Gastrocnemius medialis (tissue), 4 donors: ENCODE data around the gene ADGRG1. TPM values are rescaled to one million over a fixed set of nuclear protein-coding genes. Genes with fewer than 3 reads are reported as not detected.
A peak's percentile ranks its signal among the peaks of the same experiment; 100 is the strongest.

Experiments
- ATAC-seq, 2 donors: fragments of 150-250 bp; one replicate each; pipeline ENCODE4 v1.9.1; 2016
- DNase-seq, 2 donors: peaks; one replicate each; pipeline ENCODE4 v3.0.0-alpha.2; 2019
- H3K27ac ChIP-seq, 4 donors: fragments of 200-600 bp; sonication (generic); 1 replicate in 1 of 4; 2 replicates in 3 of 4; pipeline ENCODE4 v1.5.1; 2016 to 2018; ENCODE audit warnings: mild to moderate bottlenecking in 2 of 4, moderate library complexity in 1 of 4
- H3K27me3 ChIP-seq, 3 donors: fragments of 200-600 bp; sonication (generic) in 2 of 3; 1 replicate in 1 of 3; 2 replicates in 2 of 3; pipeline versions ENCODE4 v1.5.1 to v1.6.0; 2016 to 2019; ENCODE audit warnings: mild to moderate bottlenecking in 1 of 3, moderate library complexity in 1 of 3
- H3K36me3 ChIP-seq, 2 donors: fragments of 200-600 bp; sonication (generic) in 1 of 2; one replicate each; pipeline ENCODE4 v1.5.1; 2017 to 2018
- H3K4me1 ChIP-seq, 2 donors: fragments of 200-600 bp; sonication (generic) in 1 of 2; one replicate each; pipeline ENCODE4 v1.5.1; 2016 to 2017; ENCODE audit warnings: mild to moderate bottlenecking in 2 of 2
- H3K4me3 ChIP-seq, 4 donors: fragments of 200-600 bp; sonication (generic) in 3 of 4; 1 replicate in 1 of 4; 2 replicates in 3 of 4; pipeline ENCODE4 v1.5.1; 2016 to 2019; ENCODE audit warnings: mild to moderate bottlenecking in 2 of 4
- H3K9me3 ChIP-seq, 3 donors: fragments of 200-600 bp; sonication (generic) in 2 of 3; 1 replicate in 1 of 3; 2 replicates in 2 of 3; pipeline ENCODE4 v1.5.1; 2016 to 2019
- POLR2A ChIP-seq, 2 donors: fragments of 450-650 bp; IDR thresholded peaks; one replicate each; pipeline ENCODE4 v1.6.1; 2017; ENCODE audit warnings: antibody characterized with exemption in 2 of 2, mild to moderate bottlenecking in 2 of 2, moderate library complexity in 2 of 2
- in situ Hi-C, 4 donors: fragments of 200-750 bp; cut with MboI; loops; one replicate each; pipeline versions ENCODE4 v1.15.0 to v1.8.0; 2017; ENCODE audit warnings: low sequenced_read_pairs in 4 of 4
- intact Hi-C: fragments of 100-400 bp; cut with DNase I; formaldehyde crosslinking; loops from one replicate; pipeline ENCODE4 v1.15.1; 2023; ENCODE audit warnings: low total_unique reads
- total RNA-seq, 4 donors: library from RNA; depleted of rRNA; stranded (reverse); fragments of >200 nt; gene quantifications; one replicate each; pipeline versions ENCODE4 v1.1.0 to v1.2.3, GENCODE V29; 2016
- TF ChIP-seq, protein P1 (sequence below), 5 experiments: fragments of 450-650 bp in 3 of 5; fragments of 200-600 bp in 2 of 5; sonication (generic) in 2 of 5; IDR thresholded peaks in 4 of 5; conservative IDR thresholded peaks in 1 of 5; 1 replicate in 4 of 5; 2 replicates in 1 of 5; pipeline ENCODE4 v1.5.1; 2016 to 2019; ENCODE audit warnings: antibody characterized with exemption in 5 of 5, mild to moderate bottlenecking in 3 of 5, moderate library complexity in 3 of 5

The ADGRG1 gene
- total RNA-seq, 4 donors from 2014 or later = 9.8 to 14.6 (median 13.3) TPM

DNA sequence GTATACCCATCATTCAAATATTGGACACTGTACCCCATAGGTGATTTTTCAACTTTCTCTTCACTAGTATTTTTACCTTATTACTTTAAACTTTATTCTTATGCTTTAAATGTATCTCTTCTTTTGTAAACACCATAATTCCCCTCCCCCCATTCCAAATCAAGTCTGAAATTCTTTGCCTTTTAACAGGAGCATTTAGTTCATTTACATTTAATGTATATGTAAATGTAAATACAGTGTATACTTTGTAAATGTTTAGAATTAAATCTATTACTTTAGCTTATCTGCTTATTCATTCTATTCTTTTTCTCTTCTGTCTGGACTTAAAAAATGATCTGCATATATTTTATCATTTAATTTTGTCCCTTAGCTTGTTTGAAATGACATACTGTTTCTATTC, 30.0 kb upstream of the ADGRG1 start:
- Histone ChIP-seq H3K27ac (no peak overlapping the region), H3K36me3 (no peaks in the 10 kb centered on the region), H3K4me1 (no peaks in the 10 kb centered on the region), H3K4me3 (no peak overlapping the region), H3K9me3 (no peaks in the 10 kb centered on the region), H3K27me3 (peaks cover 0 to 3% (median 2%) of the 10 kb centered on the region in 3 donors)
- ATAC-seq (no peak), DNase-seq (no peak)
- TF ChIP-seq, protein P1, sequence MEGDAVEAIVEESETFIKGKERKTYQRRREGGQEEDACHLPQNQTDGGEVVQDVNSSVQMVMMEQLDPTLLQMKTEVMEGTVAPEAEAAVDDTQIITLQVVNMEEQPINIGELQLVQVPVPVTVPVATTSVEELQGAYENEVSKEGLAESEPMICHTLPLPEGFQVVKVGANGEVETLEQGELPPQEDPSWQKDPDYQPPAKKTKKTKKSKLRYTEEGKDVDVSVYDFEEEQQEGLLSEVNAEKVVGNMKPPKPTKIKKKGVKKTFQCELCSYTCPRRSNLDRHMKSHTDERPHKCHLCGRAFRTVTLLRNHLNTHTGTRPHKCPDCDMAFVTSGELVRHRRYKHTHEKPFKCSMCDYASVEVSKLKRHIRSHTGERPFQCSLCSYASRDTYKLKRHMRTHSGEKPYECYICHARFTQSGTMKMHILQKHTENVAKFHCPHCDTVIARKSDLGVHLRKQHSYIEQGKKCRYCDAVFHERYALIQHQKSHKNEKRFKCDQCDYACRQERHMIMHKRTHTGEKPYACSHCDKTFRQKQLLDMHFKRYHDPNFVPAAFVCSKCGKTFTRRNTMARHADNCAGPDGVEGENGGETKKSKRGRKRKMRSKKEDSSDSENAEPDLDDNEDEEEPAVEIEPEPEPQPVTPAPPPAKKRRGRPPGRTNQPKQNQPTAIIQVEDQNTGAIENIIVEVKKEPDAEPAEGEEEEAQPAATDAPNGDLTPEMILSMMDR (IDR thresholded peaks at IDR 0.05 in 4 of 5, conservative IDR thresholded peaks at IDR 0.05 in 1 of 5) = no peak
- no peak for TF ChIP-seq POLR2A (IDR thresholded peaks at IDR 0.05)
- in situ Hi-C loops = loop anchor here in 1 of 4 donors (25.0 kb wide), 1 partner anchor 264 kb away; no protein-coding TSS in a partner anchor
- intact Hi-C loops = loop anchor here (10.0 kb wide), 1 partner anchor 406 kb away; the partner anchor contains the start of genes USB1 and ZNF319

DNA sequence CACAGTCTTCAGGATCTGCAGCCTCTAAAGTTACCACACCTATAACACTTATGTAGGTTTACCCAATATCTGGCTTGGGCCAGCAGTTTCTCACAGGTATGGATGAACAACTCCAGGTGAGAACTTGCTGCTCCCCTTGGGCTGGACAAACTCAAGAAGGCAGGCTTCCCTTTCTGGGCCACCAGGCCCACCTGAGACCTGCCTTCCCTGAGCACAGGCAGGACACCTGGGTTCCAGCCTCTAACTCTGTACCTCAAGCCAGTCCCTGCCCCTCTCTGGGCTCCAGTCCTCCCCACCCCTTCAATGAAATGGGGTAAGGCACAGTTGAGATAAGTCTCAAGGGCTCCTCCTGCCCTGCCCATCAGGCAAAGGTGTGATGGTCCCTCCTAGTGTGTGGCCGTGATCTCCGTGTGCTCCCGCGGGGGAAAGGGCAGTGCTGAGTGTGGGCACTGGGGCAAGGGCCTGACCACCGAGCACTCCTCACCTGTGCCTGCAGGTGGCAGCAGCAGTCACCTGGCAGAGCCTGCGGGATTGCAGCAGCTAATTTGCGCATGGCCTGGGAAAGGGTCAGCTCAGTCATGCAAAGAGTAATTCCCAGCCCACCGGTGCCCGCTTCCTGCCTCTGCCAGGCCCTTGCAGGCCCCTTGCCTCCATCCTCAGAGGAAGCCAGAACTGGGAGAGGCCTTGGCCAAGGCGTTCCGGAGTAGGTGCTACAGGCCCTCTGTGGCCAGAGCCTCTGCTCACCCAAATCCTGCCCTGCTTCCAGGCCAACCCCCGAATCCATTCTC, 28.2 kb upstream of the ADGRG1 start:
- Histone ChIP-seq H3K4me3 (no peak overlapping the region), H3K27me3 (peaks cover 0 to 9% (median 2%) of the 10 kb centered on the region in 3 donors), H3K36me3 (no peaks in the 10 kb centered on the region), H3K4me1 (no peaks in the 10 kb centered on the region), H3K27ac (no peak overlapping the region), H3K9me3 (no peaks in the 10 kb centered on the region)
- no peak for DNase-seq
- in situ Hi-C loops (no loop called here), intact Hi-C loops (loop anchor here (5.0 kb wide), 1 partner anchor 47 kb away; no protein-coding TSS in a partner anchor)
- TF ChIP-seq, protein P1 (IDR thresholded peaks at IDR 0.05 in 4 of 5, conservative IDR thresholded peaks at IDR 0.05 in 1 of 5) = peak; percentile 27 to 57 (median 46)
- no peak for TF ChIP-seq POLR2A (IDR thresholded peaks at IDR 0.05)
- no peak for ATAC-seq

DNA sequence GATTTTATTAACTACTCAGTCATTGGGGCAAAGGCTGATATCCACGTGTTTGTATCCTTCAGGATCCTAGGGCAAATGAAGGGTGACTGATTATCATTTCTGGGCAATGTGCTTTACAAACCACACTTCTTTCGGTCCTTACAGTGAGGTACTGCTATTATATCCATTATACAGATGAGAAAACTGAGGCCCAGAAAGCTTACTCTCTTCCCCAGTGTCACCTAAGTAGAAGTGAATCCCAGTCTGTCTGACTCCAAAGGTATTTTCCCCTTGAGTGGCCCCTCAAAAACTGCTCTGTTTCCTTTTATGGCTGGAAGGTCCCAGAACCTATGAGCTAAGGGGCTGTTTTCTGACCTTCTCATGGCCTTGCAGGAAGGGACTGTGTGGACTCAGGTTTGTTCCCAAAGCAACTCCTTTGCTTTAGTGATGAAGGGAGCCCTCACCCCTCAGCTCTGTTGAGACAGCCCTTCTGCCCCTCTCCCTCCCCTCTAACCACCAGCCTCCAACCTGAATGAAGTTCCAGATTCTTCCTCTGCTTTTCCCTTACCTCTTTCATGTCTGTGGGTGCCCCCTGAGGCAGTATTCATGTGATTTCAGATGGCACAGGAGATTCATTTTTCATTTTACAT, 27.4 kb upstream of the ADGRG1 start:
- TF ChIP-seq POLR2A (IDR thresholded peaks at IDR 0.05) = no peak
- TF ChIP-seq, protein P1 (IDR thresholded peaks at IDR 0.05 in 4 of 5, conservative IDR thresholded peaks at IDR 0.05 in 1 of 5) = no peak
- no peaks in the 10 kb centered on the region for H3K9me3 ChIP-seq
- H3K36me3 ChIP-seq = no peaks in the 10 kb centered on the region
- ATAC-seq = no peak
- peaks cover 0 to 9% (median 2%) of the 10 kb centered on the region in 3 donors for H3K27me3 ChIP-seq
- no peak overlapping the region for H3K4me3 ChIP-seq
- no peaks in the 10 kb centered on the region for H3K4me1 ChIP-seq
- no peak for DNase-seq
- in situ Hi-C loops = no loop called here
- intact Hi-C loops = loop anchor here (5.0 kb wide), 1 partner anchor 46 kb away; no protein-coding TSS in a partner anchor
- no peak overlapping the region for H3K27ac ChIP-seq

DNA sequence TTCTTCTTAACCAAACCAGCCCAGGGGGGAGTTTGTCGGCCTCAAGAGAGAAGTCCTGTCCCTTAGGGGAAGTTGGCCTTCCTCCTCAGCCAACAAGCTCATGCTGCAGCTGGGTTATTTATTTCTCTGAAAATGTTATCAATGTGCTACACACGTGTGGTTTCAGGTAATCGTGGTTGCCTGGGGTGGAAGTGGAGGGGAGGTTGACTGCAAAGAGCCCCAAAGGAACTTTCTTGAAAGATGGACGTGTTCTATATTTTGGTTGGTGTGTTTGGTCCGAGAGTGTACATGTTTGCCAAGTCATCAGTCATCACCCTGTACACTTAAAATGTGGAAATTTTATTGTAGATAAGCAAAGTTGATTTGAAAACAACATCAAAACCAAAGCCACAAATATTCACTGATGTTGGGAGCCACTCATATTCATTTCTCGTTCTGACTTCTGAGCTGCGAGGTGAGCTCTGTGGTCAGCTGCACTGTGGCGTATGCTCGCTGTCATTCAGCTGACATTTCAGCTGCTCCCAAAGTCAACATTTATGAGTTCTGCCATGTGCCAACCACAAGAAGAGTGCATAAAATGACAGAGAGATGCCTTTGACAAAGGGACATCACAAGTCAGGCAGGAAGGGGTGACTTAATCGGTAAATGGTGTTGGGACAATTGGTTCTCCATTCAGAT, 26.5 kb upstream of the ADGRG1 start:
- no peak overlapping the region for H3K4me3 ChIP-seq
- peaks cover 0 to 9% (median 2%) of the 10 kb centered on the region in 3 donors for H3K27me3 ChIP-seq
- intact Hi-C loops (loop anchor here (5.0 kb wide), 1 partner anchor 45 kb away; no protein-coding TSS in a partner anchor), in situ Hi-C loops (no loop called here)
- ATAC-seq (no peak), DNase-seq (no peak)
- H3K4me1 ChIP-seq = no peaks in the 10 kb centered on the region
- H3K27ac ChIP-seq = no peak overlapping the region
- TF ChIP-seq, protein P1 (IDR thresholded peaks at IDR 0.05 in 4 of 5, conservative IDR thresholded peaks at IDR 0.05 in 1 of 5) = no peak
- no peak for TF ChIP-seq POLR2A (IDR thresholded peaks at IDR 0.05)
- no peaks in the 10 kb centered on the region for H3K36me3 ChIP-seq
- no peaks in the 10 kb centered on the region for H3K9me3 ChIP-seq
